GM12878 (cell line): ENCODE data around the gene STRN4. TPM values are rescaled to one million over a fixed set of nuclear protein-coding genes. Genes with fewer than 3 reads are reported as not detected.

Experiments
- ATAC-seq: fragments of 200-7000 bp; cut with Tn5 transposase; 3 replicates; pipeline ENCODE4 v1.9.1; 2020; ENCODE audit warnings: mild to moderate bottlenecking, moderate library complexity
- BruUV-seq: library from RNA; stranded (reverse); fragments of 400-500 nt; replicated peaks from 2 replicates; lab custom pipeline; 2021; lab: Mats Ljungman, UMichigan
- CTCF ChIA-PET: fragments of 300-600 bp; sonication (Branson Sonifier 250); formaldehyde crosslinking; extraction: SDS; loops from one replicate; lab custom pipeline; 2021; ENCODE audit warnings: inconsistent platforms; lab: Yijun Ruan, JAX
- POLR2A ChIA-PET: fragments of 350-600 bp; formaldehyde crosslinking; extraction: SDS; loops from one replicate; lab custom pipeline; 2021; ENCODE audit warnings: inconsistent platforms; lab: Charles Lee
- RAD21 ChIA-PET: fragments of 300-600 bp; sonication (Branson Sonifier 250); formaldehyde crosslinking; loops from one replicate; lab custom pipeline; 2023; ENCODE audit warnings: antibody characterized with exemption; ENCODE audit not compliant: unreplicated experiment; lab: Charles Lee
- SMC1A ChIA-PET: fragments of 300-600 bp; sonication (Branson Sonifier 250); formaldehyde crosslinking; loops from one replicate; lab custom pipeline; 2023; ENCODE audit not compliant: unreplicated experiment, uncharacterized antibody; lab: Charles Lee
- DNase-seq: peaks from one replicate; pipeline ENCODE4 v3.0.0-alpha.2; 2011; ENCODE audit warnings: low read depth, low spot score
- FAIRE-seq: peaks from 3 replicates; lab custom pipeline; 2011; peaks lifted over from hg19 to GRCh38; lab: Jason Lieb, UNC
- H2AFZ ChIP-seq: 2 replicates; pipeline ENCODE4 v1.6.0; 2011; ENCODE audit warnings: low read depth, low read length, control low read depth; ENCODE audit not compliant: control insufficient read depth
- H3K27ac ChIP-seq: 2 replicates; pipeline ENCODE4 v1.5.1; 2011; ENCODE audit warnings: control low read depth; ENCODE audit not compliant: control insufficient read depth, insufficient read depth
- H3K27me3 ChIP-seq, 2 experiments: replicated peaks in 1 of 2; 2 replicates each; pipeline versions ENCODE4 v1.6.0 to v1.6.1; 2011; ENCODE audit warnings: low read length in 1 of 2; ENCODE audit not compliant: control insufficient read depth in 2 of 2, insufficient read depth in 2 of 2
- H3K36me3 ChIP-seq, 2 experiments: 2 replicates each; pipeline ENCODE4 v1.5.1; 2011; ENCODE audit warnings: low read length in 1 of 2; ENCODE audit not compliant: control insufficient read depth in 2 of 2, insufficient read depth in 2 of 2
- H3K4me1 ChIP-seq: 2 replicates; pipeline ENCODE4 v1.6.1; 2011; ENCODE audit warnings: mild to moderate bottlenecking, low read length, moderate library complexity, mixed read lengths; ENCODE audit not compliant: control insufficient read depth, insufficient read depth
- H3K4me2 ChIP-seq: 2 replicates; pipeline ENCODE4 v1.6.0; 2011; ENCODE audit warnings: control low read depth; ENCODE audit not compliant: control insufficient read depth, insufficient read depth
- H3K4me3 ChIP-seq: fragments of 200-600 bp; sonication (generic); 2 replicates; pipeline ENCODE4 v1.5.1; 2016
- H3K79me2 ChIP-seq: 2 replicates; pipeline ENCODE4 v1.6.0; 2011; ENCODE audit warnings: low read length; ENCODE audit not compliant: control insufficient read depth, insufficient read depth
- H3K9ac ChIP-seq: 2 replicates; pipeline ENCODE4 v1.8.0; 2011; ENCODE audit warnings: low read length, control low read depth, mixed read lengths; ENCODE audit not compliant: control insufficient read depth, insufficient read depth
- H3K9me3 ChIP-seq: replicated peaks from 3 replicates; pipeline ENCODE4 v1.5.1; 2011; ENCODE audit warnings: mild to moderate bottlenecking, low read length; ENCODE audit not compliant: control insufficient read depth, insufficient read depth
- H4K20me1 ChIP-seq: 2 replicates; pipeline ENCODE4 v1.6.0; 2011; ENCODE audit not compliant: control insufficient read depth, insufficient read depth
- ATF7 ChIP-seq: fragments of 450-650 bp; IDR thresholded peaks from 2 replicates; pipeline ENCODE4 v1.6.1; 2016; ENCODE audit warnings: low read depth, mild to moderate bottlenecking
- CBX3 ChIP-seq: fragments of 200-600 bp; sonication (generic); IDR thresholded peaks from 2 replicates; pipeline ENCODE4 v1.6.1; 2016; ENCODE audit warnings: low read depth, borderline replicate concordance
- CHD1 ChIP-seq: IDR thresholded peaks from 2 replicates; pipeline ENCODE4 v1.6.1; 2012; ENCODE audit warnings: low read depth, low read length, improper control_type of control experiment
- CTCF ChIP-seq, 3 experiments: IDR thresholded peaks in 2 of 3; conservative IDR thresholded peaks in 1 of 3; 2 replicates each; pipeline ENCODE4 v1.5.1; 2011; ENCODE audit warnings: low read depth in 3 of 3, low read length in 3 of 3, mild to moderate bottlenecking in 3 of 3, control low read depth in 2 of 3, moderate library complexity in 2 of 3, inconsistent platforms in 1 of 3, mixed read lengths in 1 of 3; ENCODE audit not compliant: control insufficient read depth in 2 of 3, insufficient read depth in 1 of 3; ENCODE audit errors: extremely low read depth in 1 of 3
- EGR1 ChIP-seq, 2 experiments: IDR thresholded peaks; 1 replicate in 1 of 2; 2 replicates in 1 of 2; pipeline ENCODE4 v1.6.1; 2011 to 2012; ENCODE audit warnings: low read depth in 2 of 2, low read length in 2 of 2, borderline replicate concordance in 1 of 2, mild to moderate bottlenecking in 1 of 2, moderate library complexity in 1 of 2
- IKZF2 ChIP-seq, 2 experiments: fragments of 450-650 bp; IDR thresholded peaks; 2 replicates each; pipeline ENCODE4 v1.6.1; 2017; ENCODE audit warnings: mild to moderate bottlenecking in 2 of 2, moderate library complexity in 2 of 2
- IRF4 ChIP-seq: IDR thresholded peaks from 2 replicates; pipeline ENCODE4 v1.6.1; 2011; ENCODE audit warnings: low read depth, low read length
- LARP7 ChIP-seq: fragments of 450-650 bp; IDR thresholded peaks from 2 replicates; pipeline ENCODE4 v1.6.1; 2017; ENCODE audit warnings: mild to moderate bottlenecking
- MTA3 ChIP-seq: IDR thresholded peaks from 2 replicates; pipeline ENCODE4 v1.6.1; 2012; ENCODE audit warnings: low read length, inconsistent platforms, borderline replicate concordance
- NRF1 ChIP-seq: conservative IDR thresholded peaks from 2 replicates; pipeline ENCODE4 v1.6.1; 2011; ENCODE audit warnings: mild to moderate bottlenecking, low read depth, low read length, improper control_type of control experiment
- POLR2AphosphoS2 ChIP-seq: IDR thresholded peaks from 2 replicates; pipeline ENCODE4 v1.6.1; 2011; ENCODE audit warnings: low read depth, mild to moderate bottlenecking, low read length, improper control_type of control experiment, moderate library complexity
- RUNX3 ChIP-seq: IDR thresholded peaks from 2 replicates; pipeline ENCODE4 v1.6.1; 2012; ENCODE audit warnings: low read length, inconsistent platforms
- TAF1 ChIP-seq: IDR thresholded peaks from 2 replicates; pipeline ENCODE4 v1.6.1; 2011; ENCODE audit warnings: mild to moderate bottlenecking, low read depth, low read length, borderline replicate concordance
- TCF12 ChIP-seq: IDR thresholded peaks from 2 replicates; pipeline ENCODE4 v1.6.1; 2011; ENCODE audit warnings: low read depth, mild to moderate bottlenecking, low read length
- WGBS: methylation state at CpG from one replicate; pipeline ENCODE4 v1.1.6; 2016; ENCODE audit warnings: low lambda C conversion rate; ENCODE audit not compliant: insufficient replicate concordance, insufficient coverage; ENCODE audit errors: missing lambda C conversion rate; 5-methylcytosine and 5-hydroxymethylcytosine counted together
- in situ Hi-C: fragments of 300-500 bp; cut with MboI; formaldehyde crosslinking; loops from 9 replicates; pipeline ENCODE4 v1.14.3; 2018; ENCODE audit warnings: mixed read lengths
- intact Hi-C: fragments of 100-400 bp; cut with micrococcal nuclease; formaldehyde crosslinking; loops from one replicate; pipeline ENCODE4 v1.14.2; 2022; ENCODE audit not compliant: unreplicated experiment
- polyA plus RNA-seq, 11 experiments: library from polyadenylated mRNA; depleted of rRNA in 4 of 11; unstranded in 6 of 11; stranded (reverse) in 5 of 11; fragments of >200 nt; fragmentation: Nextera tagmentation in 4 of 11; fragmentation: Illumina TruSeq in 1 of 11; extraction: Ambion mirVana in 4 of 11; extraction: Trizol in 1 of 11; gene quantifications; 1 replicate in 1 of 11; 2 replicates in 10 of 11; pipeline versions ENCODE4 v1.2.1 to v1.2.3, GENCODE V29; 2011 to 2016; ENCODE audit warnings: inconsistent platforms in 2 of 11, missing spikeins in 2 of 11, low read depth in 1 of 11
- total RNA-seq, 4 experiments: library from RNA; depleted of rRNA in 3 of 4; stranded (reverse); fragments of >200 nt in 3 of 4; fragmentation: Illumina TruSeq in 1 of 4; extraction: Trizol in 1 of 4; gene quantifications; 2 replicates each; pipeline versions ENCODE4 v1.2.1 to v1.2.3, GENCODE V29; 2013 to 2021
- TF ChIP-seq, protein P1 (sequence below): IDR thresholded peaks from 2 replicates; pipeline ENCODE4 v1.6.1; 2012; ENCODE audit warnings: mild to moderate bottlenecking, low read depth, low read length

The STRN4 gene
- total and polyA plus RNA-seq, 10 of the 15 experiments (the other 5 are each of a cell fraction or from before 2014, with no cell fraction given): 0.42 to 62.8 (median 22.5) TPM

GRCh38 chr19:46762245-46762890 lies 16.1 kb upstream of the STRN4 start:
- no peak overlapping the region for H3K9ac ChIP-seq
- FAIRE-seq: no peak
- CTCF ChIA-PET: interaction anchor here (1.1 to 6.5 kb wide), 3 partner anchors 8 to 80 kb away, joined by 3 to 133 read pairs (median 5); no protein-coding TSS in a partner anchor
- in situ Hi-C loops: no loop called here
- RAD21 ChIA-PET: no interaction called here
- no peak overlapping the region for H3K27ac ChIP-seq
- SMC1A ChIA-PET: interaction anchor here (1.5 kb wide), 1 partner anchor 78 kb away, joined by 4 read pairs; no protein-coding TSS in a partner anchor
- no peak for TF ChIP-seq TAF1
- TF ChIP-seq CTCF (IDR thresholded peaks at IDR 0.05 in 2 of 3, conservative IDR thresholded peaks at IDR 0.05 in 1 of 3; ENCODE audit: control insufficient read depth in 2 of 3, extremely low read depth in 1 of 3, insufficient read depth in 1 of 3, low read depth in 3 of 3, low read length in 3 of 3): no peak
- TF ChIP-seq LARP7: no peak
- TF ChIP-seq MTA3: no peak
- TF ChIP-seq CBX3: no peak
- TF ChIP-seq, protein P1, sequence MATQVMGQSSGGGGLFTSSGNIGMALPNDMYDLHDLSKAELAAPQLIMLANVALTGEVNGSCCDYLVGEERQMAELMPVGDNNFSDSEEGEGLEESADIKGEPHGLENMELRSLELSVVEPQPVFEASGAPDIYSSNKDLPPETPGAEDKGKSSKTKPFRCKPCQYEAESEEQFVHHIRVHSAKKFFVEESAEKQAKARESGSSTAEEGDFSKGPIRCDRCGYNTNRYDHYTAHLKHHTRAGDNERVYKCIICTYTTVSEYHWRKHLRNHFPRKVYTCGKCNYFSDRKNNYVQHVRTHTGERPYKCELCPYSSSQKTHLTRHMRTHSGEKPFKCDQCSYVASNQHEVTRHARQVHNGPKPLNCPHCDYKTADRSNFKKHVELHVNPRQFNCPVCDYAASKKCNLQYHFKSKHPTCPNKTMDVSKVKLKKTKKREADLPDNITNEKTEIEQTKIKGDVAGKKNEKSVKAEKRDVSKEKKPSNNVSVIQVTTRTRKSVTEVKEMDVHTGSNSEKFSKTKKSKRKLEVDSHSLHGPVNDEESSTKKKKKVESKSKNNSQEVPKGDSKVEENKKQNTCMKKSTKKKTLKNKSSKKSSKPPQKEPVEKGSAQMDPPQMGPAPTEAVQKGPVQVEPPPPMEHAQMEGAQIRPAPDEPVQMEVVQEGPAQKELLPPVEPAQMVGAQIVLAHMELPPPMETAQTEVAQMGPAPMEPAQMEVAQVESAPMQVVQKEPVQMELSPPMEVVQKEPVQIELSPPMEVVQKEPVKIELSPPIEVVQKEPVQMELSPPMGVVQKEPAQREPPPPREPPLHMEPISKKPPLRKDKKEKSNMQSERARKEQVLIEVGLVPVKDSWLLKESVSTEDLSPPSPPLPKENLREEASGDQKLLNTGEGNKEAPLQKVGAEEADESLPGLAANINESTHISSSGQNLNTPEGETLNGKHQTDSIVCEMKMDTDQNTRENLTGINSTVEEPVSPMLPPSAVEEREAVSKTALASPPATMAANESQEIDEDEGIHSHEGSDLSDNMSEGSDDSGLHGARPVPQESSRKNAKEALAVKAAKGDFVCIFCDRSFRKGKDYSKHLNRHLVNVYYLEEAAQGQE: no peak
- no peak for TF ChIP-seq EGR1 (IDR thresholded peaks at IDR 0.05; ENCODE audit: borderline replicate concordance in 1 of 2, low read depth in 2 of 2, low read length in 2 of 2)
- TF ChIP-seq IKZF2 (IDR thresholded peaks at IDR 0.05): no peak
- TF ChIP-seq CHD1: no peak
- TF ChIP-seq IRF4: no peak
- TF ChIP-seq ATF7: no peak
- no peak for TF ChIP-seq RUNX3
- TF ChIP-seq TCF12: no peak
- TF ChIP-seq NRF1: no peak
- TF ChIP-seq POLR2AphosphoS2: no peak
- TF ChIP-seq, all 136 proteins: peak for 0
- Histone ChIP-seq H2AFZ (no peak overlapping the region), H3K4me3 (no peak overlapping the region), H4K20me1 (no peaks in the 10 kb centered on the region), H3K36me3 (no peaks in the 10 kb centered on the region), H3K4me2 (no peak overlapping the region), H3K4me1 (no peaks in the 10 kb centered on the region), H3K9me3 (no peaks in the 10 kb centered on the region), H3K79me2 (no peaks in the 10 kb centered on the region), H3K27me3 (no peaks in the 10 kb centered on the region)
- ATAC-seq (no peak), DNase-seq (no peak)
- 68% methylated on average over 6 of the region's 6 CpGs for WGBS
- POLR2A ChIA-PET: interaction anchor here (0.6 kb wide), 1 partner anchor 912 kb away, joined by 3 read pairs; no protein-coding TSS in a partner anchor
- intact Hi-C loops: no loop called here
- no TSS peak for BruUV-seq
